Measurements from ENCODE around the gene PRKCZ.

The PRKCZ gene

DNA sequence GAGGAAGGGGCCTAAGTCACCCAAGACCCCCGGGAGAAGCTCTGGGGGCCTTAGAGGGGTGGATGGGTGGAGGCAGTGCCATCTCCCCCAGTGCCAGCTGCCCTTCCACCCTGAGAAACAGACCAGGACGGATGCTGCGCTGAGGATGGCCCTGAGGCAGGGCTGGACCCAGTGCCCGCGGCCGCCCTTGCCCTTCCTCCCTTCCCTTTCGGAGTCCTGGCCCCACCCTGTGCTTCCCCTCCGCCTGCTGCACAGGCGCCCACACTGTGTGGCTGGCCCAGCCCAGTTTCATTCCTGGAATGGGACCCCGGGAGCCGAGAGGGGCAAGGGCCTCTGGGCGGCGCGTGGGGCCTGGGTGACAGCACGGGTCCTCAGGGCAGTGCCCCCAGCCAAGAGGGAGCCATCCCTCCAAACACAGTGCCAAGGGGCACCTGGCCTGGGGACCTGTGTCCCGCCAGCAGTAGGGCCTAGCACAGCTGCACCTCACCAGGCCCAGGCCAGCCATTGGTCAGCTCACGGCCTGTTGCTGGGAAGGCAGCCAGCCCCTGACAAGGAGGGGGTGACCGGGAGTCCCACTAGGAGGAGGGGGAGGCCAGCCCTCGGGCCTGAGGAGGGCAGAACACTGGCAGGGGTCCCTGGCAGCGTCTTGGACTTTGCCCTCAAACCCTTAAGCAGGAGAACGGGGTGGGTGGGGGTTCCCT, 164.5 kb downstream of the PRKCZ start:
- no peak for DNase-seq

DNA sequence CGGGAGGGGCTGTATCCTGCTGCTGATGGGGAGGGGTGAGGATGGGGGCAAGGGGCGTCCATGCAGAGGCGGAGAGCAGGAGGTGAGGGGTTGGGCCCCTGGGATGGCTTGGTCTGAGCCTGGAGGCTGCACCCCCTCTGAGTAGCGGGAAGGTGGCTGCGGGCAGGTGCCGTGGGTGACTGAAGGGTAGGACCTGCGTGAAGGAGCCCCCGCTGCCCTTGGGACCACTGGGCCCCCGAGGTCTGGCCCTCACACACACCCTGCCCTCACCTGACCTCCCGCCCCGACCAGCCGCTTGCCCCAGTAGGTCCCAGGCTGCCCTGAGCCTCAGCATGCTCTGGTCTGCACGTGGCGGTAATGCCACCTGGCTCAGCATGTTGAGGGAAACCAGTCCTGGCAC, 165.1 kb downstream of the PRKCZ start:
- no peak for DNase-seq

DNA sequence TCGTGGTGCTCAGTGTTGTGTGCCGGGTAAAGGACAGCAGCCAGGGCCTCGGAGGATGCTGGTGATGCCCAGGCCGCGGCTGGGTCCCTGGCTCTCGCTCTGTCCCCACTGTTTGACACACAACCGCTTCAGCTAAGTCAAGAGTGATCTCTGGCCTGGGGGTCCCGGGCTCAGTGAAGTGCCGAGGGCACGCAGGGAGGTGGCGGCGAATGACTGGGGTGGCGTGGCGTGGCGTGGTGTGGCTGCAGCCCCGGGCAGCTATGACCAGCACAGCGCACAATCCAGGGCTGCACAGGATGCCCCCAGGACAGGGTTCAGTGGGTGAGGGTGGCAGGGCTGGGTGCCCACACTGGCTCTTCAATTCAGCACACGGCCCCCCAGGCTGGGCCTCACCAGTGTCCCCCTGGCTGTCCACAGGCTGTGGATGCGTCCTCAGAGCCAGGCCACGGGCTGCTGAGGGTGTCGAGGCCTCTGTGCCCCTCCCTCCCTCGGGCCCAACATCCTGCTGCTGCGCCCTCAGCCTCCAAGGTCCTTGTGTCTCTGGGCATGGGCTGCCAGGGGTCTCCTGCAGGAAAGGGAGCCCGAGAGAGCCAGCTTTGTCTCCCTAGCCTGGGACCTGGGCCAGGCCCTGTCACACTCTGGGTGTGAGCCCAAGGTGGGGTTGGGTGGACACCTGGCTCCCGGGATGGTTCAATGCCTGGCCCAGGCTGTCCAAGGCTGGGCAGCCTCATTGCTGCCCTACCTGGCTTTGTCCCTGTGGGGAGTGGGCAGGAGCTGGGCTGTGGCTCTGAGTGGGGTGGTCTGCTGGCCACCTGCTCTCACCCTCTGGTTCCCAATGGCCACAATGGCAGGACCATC, 165.9 kb downstream of the PRKCZ start:
- no peak for DNase-seq

DNA sequence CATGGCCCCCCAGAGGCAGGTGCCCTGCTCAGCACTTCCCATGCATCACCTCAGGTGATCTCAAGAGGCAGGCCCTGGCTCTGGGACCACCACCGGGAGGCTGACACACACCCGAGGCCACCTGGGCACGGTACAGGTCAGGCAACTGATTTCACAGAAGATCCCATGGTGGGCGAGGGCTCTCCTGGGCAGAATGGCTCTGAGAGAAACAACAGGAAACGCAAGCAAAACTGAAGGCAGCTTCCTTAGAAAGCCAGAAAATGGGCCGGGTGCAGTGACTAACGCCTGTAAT, 166.5 kb downstream of the PRKCZ start:
- no peak for DNase-seq

DNA sequence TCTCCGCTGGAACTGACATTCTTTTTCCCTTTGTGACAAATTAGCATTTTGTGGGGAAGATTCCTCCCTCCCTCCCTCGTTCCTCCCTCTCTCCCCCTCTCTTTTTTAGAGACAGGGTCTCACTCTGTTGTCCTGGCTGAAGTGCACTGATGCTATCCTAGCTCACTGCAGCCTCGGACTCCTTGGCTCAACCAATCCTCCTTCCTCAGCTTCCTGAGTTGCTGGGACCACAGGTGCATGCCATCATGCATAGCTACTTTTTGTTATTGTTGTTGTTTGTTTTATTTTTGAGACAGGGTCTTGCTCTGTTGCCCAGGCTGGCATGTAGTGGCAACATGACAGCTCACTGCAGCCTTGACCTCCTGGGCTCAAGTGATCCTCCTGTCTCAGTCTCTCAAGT, 171.1 kb downstream of the PRKCZ start:
- no peak for DNase-seq

DNA sequence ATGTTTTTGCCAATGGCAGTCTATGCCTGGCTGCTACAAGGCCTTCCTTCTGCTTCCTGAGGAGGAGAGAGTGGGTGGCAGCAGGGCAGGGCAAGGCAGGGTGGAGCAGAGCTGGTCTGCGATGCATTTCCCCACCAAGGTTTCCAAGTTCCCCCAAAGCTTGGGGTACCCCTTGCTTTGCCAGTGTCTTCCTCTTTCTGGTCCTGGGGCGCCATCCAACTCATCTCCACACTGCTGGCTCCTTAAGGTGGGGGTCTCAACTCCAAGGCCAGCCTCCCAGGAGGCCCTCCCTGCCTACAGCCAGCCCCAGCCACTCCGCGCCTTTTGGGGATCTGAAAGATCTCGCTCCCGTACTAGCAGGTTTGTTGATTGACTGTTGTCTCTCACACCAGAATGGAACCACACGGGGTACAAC, 174.0 kb downstream of the PRKCZ start:
- DNase-seq: no peak

DNA sequence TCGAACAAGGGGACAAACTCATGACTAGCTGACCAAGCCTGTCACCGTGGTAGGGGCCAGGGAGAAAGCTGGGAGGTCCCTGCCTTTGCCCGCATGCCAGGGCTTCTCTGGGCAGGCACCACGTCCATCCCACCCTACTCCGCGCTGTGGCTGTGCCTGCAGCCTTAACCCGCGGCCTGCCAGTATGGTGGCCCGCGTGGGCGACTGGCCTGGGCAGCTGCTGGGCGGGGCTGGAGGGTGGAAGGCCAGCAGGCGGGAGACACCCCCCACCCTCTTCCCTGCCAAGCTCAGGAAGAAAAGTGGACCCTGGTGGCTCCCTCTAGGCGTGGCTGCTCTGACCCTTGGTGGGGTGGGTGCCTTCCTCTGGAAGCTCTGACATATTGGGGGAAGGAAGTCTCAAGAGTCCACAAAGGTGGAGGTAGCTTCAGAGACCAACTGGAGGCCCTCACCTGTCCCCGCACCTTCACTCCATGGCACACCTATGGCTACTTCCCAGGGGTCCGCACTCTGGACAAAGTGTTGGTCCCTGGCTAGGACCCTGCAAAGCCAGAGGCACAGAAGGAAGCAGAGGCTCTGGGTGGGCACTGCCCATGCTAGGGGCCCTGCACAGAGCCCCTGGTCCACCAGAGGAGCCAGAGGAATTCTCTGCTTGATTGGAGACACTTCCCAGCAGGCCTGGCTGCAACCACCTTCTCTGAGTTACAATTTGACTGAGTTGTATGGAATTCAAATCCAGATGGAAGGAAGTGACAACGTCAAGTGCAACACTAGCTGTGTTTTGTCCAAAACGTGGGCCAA, 174.6 kb downstream of the PRKCZ start:
- DNase-seq: no peak

DNA sequence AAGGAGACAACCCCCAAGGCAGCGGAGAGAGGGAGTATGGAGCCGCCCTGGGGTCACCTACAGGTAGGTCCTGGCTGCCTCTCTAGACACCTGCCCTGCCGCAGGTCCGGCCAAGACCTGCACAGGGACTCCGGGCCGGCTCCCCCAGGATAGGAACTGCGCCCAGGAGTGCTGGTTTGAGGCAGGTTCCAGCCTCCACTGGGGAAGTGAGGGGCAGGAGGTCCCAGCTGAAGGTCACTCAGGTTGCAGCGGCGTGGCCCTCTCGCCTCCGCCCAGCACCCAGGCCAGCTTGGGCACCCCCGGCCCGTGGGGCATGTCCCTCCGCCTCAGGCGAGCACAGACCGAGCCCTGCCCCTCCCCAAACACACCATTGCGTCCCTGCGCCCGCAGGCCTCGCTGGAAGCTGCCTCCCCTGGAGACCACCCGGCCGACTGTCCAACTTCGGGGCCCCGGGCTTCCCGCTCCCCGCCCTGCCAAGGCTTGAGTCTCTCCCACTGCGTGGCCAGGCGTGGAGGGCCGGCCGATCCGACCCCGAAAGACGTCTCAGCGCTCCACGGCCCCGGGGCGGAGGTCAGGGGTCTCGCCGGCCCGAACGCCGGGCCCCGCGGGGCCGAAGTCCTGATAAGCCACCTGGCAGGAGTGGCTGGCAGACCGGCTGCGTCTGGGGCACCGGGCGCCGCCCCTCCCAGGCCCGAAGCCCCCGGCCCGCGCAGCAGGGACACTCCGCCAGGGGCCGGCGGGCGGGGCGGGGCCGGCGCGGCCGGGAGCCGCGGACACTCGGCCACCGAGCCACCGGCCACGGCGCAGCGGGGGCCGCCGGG, 176.5 kb downstream of the PRKCZ start:
- no peak for DNase-seq

DNA sequence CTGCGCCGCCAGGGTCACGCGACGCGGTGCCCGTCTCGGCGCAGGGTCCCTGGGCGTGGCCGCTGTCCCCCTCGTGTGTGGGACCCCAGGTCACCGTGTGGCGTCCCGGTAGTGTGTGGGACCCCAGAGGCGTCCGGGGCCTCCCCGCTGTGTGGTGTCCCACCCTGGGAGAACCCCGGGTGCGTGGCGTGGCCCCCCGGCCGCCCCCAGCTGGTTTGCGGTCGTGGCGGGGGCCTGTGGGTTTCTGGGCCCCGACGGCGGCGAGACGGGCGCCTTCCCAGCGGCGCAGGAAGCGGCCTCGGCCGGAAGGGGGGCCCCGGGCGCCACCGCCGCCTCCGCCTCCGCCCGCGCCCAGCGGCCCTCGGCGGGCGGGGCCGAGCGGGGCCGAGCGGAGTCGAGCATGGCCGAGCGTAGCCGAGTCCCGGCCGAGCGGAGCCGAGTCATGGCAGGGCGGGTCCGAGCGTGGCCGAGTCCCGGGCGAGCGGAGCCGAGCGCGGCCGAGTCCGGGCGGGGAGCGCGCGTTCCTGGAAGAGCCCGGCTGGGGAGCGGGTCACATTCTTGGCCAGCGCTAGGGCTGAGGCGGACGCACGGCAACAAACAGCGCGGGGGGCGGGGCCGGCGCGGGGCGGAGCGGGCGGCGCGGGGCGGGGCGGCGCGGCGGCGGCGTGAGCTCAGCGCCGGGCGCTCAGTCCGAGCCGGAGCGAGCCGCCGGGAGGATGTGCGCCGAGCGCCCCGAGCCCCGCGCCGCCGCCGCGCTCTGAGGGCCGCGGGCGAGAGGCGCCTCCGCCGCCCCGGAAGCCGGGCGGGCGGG, 177.3 kb downstream of the PRKCZ start:
- DNase-seq: peak; percentile 59

DNA sequence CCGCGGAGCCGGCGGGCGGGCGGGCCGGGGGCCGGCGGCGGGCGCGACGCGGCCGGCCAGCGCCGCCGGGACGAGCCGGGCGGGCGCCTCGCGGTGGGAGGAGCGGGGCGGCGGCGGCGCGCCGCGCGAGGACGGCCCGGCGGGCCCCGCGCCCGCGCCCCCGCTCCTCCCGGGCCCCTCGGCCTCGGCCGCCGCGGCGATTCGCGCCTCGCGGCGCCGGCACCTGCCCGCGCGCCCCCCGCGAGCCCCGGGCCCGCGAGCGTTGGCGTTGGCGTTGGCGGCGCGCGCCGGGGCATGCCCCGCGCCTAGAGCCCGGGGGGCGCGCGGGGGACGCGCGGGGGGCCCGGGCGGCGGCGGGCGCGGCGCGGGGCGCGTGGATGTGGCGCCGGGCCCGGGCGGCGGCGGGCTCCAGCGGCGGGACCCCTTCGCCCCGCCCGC, 178.0 kb downstream of the PRKCZ start, which contains the start of gene SKI:
Gene SKI (plus strand): TSS at position 163 of the 438 bp plus-strand sequence. CDS start 448 bp downstream, outside the sequence.
- no peak for DNase-seq

DNA sequence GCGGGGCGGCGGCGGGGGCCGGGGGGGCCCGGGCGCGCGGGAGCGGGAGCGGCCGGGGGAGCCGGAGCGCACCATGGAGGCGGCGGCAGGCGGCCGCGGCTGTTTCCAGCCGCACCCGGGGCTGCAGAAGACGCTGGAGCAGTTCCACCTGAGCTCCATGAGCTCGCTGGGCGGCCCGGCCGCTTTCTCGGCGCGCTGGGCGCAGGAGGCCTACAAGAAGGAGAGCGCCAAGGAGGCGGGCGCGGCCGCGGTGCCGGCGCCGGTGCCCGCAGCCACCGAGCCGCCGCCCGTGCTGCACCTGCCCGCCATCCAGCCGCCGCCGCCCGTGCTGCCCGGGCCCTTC, 178.5 kb downstream of the PRKCZ start:
- no peak for DNase-seq

DNA sequence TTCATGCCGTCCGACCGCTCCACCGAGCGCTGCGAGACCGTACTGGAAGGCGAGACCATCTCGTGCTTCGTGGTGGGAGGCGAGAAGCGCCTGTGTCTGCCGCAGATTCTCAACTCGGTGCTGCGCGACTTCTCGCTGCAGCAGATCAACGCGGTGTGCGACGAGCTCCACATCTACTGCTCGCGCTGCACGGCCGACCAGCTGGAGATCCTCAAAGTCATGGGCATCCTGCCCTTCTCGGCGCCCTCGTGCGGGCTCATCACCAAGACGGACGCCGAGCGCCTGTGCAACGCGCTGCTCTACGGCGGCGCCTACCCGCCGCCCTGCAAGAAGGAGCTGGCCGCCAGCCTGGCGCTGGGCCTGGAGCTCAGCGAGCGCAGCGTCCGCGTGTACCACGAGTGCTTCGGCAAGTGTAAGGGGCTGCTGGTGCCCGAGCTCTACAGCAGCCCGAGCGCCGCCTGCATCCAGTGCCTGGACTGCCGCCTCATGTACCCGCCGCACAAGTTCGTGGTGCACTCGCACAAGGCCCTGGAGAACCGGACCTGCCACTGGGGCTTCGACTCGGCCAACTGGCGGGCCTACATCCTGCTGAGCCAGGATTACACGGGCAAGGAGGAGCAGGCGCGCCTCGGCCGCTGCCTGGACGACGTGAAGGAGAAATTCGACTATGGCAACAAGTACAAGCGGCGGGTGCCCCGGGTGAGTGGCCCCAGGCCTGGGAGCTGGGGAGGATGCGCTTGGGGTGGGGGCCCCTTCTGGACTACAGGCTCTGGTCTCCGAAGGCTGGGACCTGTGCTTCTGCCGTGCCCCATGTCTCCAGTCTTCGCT, 179.0 kb downstream of the PRKCZ start:
- DNase-seq: no peak

DNA sequence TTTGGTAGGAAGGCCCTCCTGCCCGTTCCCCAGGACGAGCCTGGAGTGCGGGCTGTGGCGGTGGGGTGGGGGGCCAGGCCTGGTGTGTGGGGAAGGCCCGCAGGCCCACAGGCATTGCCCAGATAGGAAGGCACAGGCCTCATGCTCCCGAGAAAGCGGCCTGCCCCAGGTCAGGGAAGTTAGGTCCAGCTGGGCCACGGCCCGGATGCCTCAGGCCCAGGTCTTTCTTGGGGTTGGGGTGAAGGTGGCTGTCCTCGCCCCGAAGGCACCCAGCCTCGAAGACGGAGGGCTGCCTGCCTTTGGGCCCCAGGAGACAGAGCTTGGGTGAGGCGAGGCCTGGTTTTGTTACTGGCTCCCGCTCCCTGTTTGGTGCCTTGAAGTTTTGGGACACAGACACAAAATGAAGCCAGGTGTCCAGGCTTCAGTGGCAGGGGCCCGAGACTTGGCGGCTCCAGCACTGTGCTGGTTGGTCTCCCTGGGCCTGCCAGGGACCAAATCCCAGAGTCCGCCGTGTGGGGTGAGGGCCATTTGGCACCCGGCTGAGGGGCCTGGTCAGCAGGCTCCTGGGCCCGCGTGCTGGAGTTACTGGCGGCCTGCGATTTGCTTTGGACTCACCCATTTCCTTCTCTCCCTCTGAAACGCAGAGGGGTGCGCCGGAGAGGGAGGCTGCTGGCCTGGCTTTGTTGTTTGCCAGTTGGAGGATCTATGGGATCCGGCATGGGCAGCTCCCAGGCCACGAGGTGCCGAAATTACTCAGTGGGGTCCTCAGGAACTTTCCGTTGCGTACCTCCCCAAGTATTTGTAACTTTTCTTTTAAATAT, 179.9 kb downstream of the PRKCZ start:
- no peak for DNase-seq

DNA sequence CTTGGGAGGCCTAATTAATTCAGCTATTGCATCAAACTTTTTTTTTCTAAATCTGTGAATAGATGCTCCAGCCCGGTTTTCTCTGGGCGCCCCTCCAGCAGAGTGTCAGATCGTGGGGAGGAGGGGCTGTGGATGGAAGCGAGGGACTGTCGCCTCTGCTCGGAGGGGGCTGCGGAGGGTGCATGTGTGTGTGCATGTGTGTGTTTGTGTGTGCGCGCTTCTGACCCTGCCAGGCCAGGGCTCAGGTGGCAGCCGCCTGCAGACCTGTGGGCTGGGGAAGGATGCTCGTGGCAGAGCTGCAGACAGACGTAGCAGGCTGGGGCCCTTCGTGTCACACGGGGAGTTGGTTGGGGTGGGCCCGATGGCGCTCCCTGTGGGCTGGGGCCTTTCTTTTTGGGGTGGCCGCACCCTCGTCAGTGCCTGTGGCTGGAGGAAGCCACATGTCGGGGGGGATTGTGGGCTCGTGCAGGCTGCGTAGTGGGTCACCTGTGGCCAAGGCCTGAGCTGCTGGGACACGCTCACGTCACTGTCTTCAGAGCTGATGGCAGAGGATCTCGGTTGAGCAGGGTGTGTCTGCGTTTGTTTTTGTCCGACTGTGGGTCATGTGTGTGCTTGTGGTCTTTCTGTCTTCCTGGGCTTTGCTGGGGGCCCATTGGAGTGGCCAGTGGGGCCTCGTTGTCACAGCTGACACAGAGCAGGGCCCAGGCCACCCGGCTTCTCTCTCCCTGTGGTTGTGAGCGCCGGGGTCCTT, 180.7 kb downstream of the PRKCZ start:
- DNase-seq: no peak

DNA sequence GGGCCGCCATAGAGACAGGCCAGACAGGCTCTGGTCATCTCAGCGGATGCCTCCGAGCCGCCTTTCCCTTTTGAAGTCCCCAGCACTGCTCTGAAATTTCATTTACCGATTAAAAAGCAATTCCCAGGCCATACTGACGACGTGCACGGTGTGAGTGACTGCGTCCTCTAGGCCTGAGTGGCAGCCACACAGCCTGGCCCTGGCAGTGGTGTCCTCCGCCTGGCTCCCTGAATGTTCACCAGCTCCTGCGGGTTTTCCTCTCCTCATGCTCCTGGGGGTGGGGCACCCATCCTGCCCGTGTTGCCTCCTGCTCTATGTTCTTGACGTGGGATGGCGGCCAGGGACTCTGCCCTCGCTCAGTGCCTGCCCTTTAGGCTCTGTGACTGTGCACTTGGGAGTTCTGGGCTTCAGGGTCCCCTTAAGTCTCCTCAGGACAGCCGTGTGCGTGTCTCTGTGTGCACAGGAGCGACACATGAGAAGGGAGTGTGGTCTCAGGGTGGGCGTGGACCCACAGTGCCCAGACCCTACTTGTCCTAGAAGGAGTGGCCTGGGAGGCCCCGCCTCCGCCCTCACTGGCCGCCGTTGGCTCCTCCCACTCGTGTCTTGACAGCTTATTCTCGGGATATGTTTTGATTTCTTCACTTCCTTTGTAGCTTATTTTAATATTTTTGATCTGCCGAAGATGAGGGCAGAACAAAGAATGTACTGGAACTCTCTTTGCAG, 181.5 kb downstream of the PRKCZ start:
- DNase-seq: no peak

DNA sequence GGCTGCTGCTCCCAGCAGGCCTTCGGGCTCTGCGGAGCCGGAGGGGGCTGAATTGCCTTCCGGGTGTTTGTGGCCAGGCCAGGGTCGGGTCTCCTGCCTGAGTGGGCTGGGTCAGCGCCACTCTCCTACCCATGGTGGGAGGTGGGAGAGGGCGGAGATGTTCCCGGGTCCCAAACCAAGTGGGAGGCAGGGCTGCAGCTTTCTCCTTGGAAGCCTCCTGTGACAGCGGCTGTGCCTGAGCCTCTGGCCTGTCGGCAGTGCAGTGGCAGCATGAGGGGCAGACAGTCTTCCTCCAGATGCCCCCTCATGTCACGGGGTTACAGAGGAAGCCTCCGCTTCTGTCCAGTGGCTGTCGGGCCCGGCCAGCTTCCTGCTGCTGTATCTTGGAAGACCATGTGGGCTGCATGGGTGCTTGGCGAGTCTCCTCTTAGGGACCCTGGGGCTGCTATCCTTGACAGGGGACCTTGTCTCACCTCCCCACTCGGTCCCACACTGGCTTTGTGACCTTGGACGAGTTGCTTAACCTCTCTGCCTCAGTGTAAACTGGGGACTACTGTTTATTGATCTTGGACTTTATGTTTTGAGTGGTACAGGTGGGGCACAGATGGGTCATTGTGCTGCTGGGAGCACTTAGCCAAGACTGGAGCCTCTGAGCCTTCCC, 182.2 kb downstream of the PRKCZ start:
- no peak for DNase-seq

DNA sequence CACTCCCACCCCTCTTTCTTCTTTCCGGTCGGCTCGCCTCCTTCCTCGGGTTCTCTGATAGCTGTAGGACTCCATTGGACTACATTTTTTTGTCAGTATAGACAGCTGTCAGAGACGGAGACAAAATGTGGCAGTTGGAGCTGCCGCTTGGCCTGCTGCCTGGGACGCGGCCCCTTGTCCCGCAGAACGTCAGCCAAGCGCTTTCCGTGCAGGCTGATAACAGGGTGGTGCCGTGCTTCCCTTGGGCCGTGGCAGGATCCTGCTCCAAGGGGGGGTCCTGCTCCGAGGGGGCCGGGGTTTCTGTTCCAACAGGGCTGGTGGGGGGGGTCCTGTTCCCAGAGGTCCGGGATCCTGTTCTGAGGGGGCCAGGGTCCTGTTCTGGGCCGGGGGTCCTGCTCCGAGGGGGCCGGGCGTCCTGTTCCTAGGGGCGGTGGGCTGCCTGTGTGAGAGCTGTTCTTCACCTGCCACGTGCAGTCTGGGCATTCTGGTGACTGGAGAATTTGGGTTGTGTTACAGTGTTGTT, 182.8 kb downstream of the PRKCZ start:
- no peak for DNase-seq

DNA sequence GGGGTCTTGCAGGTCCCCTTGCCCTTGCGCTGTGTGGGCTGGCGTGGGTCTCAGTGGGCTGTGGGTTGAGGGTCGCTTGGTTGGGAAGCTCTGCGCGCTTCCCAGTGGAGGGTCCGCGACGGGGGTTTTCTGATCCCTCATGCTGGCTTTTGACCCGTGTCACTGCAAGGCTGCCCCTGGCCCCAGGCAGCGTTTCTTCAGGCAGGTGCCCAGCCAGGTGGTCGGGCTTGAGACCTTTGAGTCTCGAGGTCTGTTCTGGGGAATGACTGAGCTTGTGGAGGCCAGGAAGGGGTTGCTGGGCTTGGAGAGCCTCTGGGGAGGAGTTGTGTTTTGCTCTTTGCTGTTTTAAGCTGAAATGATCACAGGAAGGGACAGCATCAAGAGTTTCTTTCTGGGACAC, 183.3 kb downstream of the PRKCZ start:
- no peak for DNase-seq

Data from NCI-H524 treated with DMSO at 0.1 percent for 48 hours (cell line).